ENCODE measurements around the gene TRRAP. TPM values are rescaled to one million over a fixed set of nuclear protein-coding genes. Genes with fewer than 3 reads are reported as not detected.

Gene TRRAP
- total RNA-seq, 4 donors from 2014 or later, result 19.7 to 62.3 (median 31.1) TPM

DNA sequence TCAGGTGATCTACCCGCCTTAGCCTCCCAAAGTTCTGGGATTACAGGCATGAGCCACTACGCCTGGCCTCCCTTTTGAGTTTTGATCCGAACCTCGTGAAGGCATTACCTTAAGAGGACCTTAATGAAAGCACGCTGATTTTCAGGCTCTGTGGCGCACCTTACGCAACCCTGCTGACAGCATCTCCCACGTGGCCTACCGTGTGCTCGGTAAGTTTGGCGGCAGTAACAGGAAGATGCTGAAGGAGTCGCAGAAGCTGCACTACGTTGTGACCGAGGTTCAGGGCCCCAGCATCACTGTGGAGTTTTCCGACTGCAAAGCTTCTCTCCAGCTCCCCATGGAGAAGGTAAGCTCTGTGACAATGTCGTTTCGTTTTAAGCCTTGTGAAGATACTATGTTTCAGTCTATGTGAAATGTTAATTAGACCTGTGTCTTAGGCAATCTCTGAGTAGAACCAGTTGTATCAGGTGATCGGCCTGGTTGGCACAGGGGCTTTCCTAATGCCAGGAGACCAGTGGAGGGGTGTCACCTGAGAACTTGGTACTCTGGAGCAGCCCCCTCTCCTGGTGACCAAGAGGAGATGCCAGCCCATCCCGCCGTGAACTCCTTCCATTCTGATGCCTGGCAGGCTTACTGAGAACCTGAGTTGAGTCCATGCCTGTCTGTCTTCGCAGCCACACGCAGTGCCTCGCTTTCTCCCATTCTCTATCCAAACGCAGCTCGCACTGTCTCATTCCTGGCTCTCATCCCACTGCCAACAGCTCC, 43.5 kb downstream of the TRRAP start:
- no peak for DNase-seq
- Histone ChIP-seq H3K4me3 (no peak overlapping the region), H3K27me3 (no peaks in the 10 kb centered on the region), H3K36me3 (no peaks in the 10 kb centered on the region), H3K4me1 (no peaks in the 10 kb centered on the region), H3K27ac (no peak overlapping the region), H3K9me3 (no peaks in the 10 kb centered on the region)
- intact Hi-C loops (cut with DNase I; ENCODE audit: low total_unique reads), result no loop called here
- no peak for TF ChIP-seq POLR2A (IDR thresholded peaks at IDR 0.05)
- TF ChIP-seq, protein P1, sequence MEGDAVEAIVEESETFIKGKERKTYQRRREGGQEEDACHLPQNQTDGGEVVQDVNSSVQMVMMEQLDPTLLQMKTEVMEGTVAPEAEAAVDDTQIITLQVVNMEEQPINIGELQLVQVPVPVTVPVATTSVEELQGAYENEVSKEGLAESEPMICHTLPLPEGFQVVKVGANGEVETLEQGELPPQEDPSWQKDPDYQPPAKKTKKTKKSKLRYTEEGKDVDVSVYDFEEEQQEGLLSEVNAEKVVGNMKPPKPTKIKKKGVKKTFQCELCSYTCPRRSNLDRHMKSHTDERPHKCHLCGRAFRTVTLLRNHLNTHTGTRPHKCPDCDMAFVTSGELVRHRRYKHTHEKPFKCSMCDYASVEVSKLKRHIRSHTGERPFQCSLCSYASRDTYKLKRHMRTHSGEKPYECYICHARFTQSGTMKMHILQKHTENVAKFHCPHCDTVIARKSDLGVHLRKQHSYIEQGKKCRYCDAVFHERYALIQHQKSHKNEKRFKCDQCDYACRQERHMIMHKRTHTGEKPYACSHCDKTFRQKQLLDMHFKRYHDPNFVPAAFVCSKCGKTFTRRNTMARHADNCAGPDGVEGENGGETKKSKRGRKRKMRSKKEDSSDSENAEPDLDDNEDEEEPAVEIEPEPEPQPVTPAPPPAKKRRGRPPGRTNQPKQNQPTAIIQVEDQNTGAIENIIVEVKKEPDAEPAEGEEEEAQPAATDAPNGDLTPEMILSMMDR (IDR thresholded peaks at IDR 0.05), result no peak

DNA sequence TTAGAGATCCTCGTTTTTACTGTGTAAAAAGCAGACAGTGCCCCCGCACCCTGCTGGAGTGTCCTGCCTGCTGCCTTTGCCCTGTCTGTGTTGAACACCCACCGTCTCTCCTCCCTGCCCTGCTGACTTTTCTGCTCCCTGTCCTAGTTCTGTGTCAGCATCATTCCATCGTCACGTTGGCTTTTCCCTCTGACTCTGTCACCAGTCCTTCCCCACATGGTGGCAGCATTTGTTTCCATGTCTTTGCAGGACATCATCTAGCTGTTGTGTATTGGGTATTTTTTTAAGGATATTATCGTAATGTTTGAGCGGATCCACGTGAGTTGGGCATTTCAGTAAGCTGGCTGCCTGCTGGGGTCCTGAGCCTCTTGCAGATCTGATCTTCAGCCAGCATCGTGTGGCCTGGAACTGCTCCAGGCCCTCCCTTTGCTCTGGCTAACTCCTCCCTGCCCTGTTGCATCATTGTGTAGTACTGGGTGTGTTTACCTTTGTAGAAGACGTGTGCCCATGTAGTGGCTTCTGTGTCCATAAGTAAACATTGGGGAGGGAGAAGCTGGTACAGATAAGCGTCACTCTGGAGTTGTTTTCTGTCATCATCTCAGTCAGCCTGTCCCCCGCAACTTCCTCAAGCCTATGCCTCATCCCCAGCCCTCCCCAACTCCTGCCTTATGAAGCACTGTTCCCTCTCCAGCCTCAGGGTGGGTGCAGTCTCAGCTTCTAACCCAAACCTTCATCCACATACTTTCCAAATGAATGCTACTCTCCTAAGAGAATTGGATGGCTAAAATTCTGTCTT, 44.3 kb downstream of the TRRAP start:
- Histone ChIP-seq H3K36me3 (no peaks in the 10 kb centered on the region), H3K27me3 (no peaks in the 10 kb centered on the region), H3K27ac (no peak overlapping the region), H3K9me3 (no peaks in the 10 kb centered on the region), H3K4me3 (no peak overlapping the region), H3K4me1 (no peaks in the 10 kb centered on the region)
- intact Hi-C loops (cut with DNase I; ENCODE audit: low total_unique reads), result no loop called here
- DNase-seq, result peak in 1 of 2 donors; percentile 49
- TF ChIP-seq POLR2A (IDR thresholded peaks at IDR 0.05), result no peak
- TF ChIP-seq, protein P1 (IDR thresholded peaks at IDR 0.05), result no peak

GRCh38 chr7:98923512-98923911, 45.2 kb downstream of the TRRAP start:
- H3K4me3 ChIP-seq, result no peak overlapping the region
- no peak for DNase-seq
- no peaks in the 10 kb centered on the region for H3K36me3 ChIP-seq
- H3K4me1 ChIP-seq, result no peaks in the 10 kb centered on the region
- H3K9me3 ChIP-seq, result no peaks in the 10 kb centered on the region
- no peaks in the 10 kb centered on the region for H3K27me3 ChIP-seq
- H3K27ac ChIP-seq, result no peak overlapping the region
- TF ChIP-seq POLR2A (IDR thresholded peaks at IDR 0.05), result no peak
- TF ChIP-seq, protein P1 (IDR thresholded peaks at IDR 0.05), result no peak
- intact Hi-C loops (cut with DNase I; ENCODE audit: low total_unique reads), result no loop called here

GRCh38 chr7:98927125-98927524, 48.8 kb downstream of the TRRAP start:
- DNase-seq, result no peak
- TF ChIP-seq, protein P1 (IDR thresholded peaks at IDR 0.05), result no peak
- no peak for TF ChIP-seq POLR2A (IDR thresholded peaks at IDR 0.05)
- no peaks in the 10 kb centered on the region for H3K4me1 ChIP-seq
- no peak overlapping the region for H3K4me3 ChIP-seq
- no peaks in the 10 kb centered on the region for H3K9me3 ChIP-seq
- H3K36me3 ChIP-seq, result no peaks in the 10 kb centered on the region
- no peak overlapping the region for H3K27ac ChIP-seq
- intact Hi-C loops (cut with DNase I; ENCODE audit: low total_unique reads), result no loop called here
- no peaks in the 10 kb centered on the region for H3K27me3 ChIP-seq

GRCh38 chr7:98930464-98930863, 52.1 kb downstream of the TRRAP start:
- Histone ChIP-seq H3K27me3 (no peaks in the 10 kb centered on the region), H3K36me3 (no peaks in the 10 kb centered on the region), H3K9me3 (no peaks in the 10 kb centered on the region), H3K4me1 (no peaks in the 10 kb centered on the region), H3K4me3 (no peak overlapping the region), H3K27ac (no peak overlapping the region)
- TF ChIP-seq, protein P1 (IDR thresholded peaks at IDR 0.05), result no peak
- no peak for TF ChIP-seq POLR2A (IDR thresholded peaks at IDR 0.05)
- no peak for DNase-seq
- intact Hi-C loops (cut with DNase I; ENCODE audit: low total_unique reads), result no loop called here
